Measurements from ENCODE around the gene CNPPD1.
A peak's percentile ranks its signal among the peaks of the same experiment; 100 is the strongest.
"Not testable (repeated sequence)": the region's sequence is repeated elsewhere in the genome, so short reads cannot be mapped to it uniquely, and the experiment has no call there.

The CNPPD1 gene

DNA sequence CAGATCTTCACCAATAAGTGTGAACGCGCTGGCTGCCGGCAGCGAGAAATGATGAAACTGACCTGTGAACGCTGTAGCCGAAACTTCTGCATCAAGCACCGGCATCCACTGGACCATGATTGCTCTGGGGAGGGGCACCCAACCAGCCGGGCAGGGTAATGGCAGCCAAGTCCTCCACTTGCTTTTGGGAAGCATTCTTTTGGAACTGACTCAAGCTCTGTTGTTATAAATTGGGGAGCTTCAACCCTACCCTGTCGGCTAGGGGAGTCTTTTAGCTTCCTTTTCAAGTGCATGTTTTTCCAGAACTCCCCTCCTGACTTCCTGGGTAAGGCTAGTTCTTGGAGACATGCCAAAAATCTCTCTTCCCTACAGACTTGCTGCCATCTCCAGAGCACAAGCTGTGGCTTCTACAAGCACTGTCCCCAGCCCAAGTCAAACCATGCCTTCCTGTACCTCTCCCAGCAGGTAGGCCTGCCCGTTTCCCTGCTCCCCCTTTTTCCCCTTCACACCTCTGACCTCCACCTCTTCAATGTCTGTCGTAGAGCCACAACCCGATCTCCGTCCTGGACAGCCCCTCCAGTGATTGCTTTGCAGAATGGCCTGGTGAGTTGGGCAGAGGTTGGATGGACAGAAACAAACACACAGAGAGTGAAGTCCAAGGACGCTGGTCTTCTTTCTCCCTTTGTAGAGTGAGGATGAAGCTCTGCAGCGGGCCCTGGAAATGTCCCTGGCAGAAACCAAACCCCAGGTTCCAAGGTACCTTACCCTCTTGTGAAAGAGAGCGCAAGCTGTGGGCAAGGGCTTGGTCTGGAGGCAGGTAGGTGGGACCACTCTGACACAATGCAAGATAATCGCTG is 31.4 kb upstream of the CNPPD1 start:
- DNase-seq (ENCODE audit: low read depth, low spot score) = peak; percentile 46

DNA sequence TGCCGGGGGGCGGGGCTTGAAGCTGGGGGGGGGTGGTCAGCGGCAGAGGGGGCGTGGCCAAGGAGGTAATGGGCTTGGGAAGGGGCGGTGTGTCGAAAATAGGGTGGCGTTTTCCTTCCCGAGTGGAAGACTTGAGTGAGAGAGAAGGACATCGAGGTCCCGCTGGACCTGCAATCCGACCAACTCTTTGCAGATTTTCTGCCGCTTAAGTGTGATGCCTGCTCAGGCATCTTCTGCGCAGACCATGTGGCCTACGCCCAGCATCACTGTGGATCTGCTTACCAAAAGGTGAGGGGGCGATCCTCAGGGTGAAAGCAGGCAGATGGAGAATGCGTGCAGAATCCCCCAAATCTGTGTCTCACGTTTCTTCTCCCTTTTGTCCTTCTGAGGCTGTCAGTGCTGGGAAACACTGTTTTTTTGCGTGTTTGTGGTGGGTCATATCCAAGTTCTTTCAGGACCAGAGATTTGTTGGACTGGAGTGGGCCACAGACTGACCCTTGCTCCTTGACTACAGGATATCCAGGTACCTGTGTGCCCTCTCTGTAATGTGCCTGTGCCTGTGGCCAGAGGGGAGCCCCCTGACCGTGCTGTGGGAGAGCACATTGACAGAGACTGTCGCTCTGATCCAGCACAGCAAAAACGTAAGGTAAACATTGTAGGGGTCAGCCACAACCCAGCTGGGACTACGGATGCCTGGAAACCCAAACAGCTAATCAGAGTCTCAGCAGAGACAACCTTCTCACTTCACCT is 30.6 kb upstream of the CNPPD1 start:
- DNase-seq (ENCODE audit: low read depth, low spot score) = no peak

DNA sequence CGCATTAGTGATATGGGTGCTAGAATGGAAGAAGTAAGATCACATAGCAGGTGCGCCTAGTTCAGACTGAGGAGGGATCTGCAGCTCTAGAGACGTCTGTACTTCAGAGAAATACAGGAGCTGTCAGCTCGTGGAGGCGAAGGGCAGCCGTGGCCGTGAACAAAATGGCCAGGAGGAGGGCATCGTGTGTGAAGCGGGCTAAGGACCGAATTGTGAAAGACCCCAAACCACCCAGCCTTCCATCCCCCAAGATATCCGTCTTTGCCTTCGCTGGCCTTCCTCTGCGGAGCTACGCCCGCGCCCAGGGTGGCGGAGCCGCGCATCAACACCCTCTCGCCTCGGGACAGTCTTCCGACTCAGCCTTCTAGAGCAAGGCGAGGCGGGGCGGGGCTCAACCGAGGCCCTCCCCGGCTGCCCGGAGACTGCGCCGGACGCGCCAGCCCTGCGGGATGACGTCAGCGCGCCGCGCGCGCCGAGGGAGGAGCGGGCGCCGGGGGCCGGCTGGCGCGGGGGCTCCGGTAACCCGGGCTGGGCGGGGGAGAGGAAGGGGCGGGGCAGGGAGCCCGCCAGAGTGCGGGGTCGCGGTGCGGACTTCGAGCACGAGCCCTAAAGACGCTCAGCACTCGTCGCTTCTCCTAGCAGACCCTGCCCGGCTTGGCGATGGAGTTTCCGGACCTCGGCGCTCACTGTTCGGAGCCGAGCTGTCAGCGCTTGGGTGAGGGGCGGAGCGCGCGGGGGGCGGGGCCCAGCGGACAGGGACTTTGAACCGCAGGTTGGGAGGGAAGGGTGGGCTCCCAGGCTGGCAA is 29.8 kb upstream of the CNPPD1 start, which contains the start of gene ZFAND2B:
Gene ZFAND2B, plus strand, starts transcription at position 455 of the 806 bp plus-strand sequence. Its CDS starts 206 bp downstream, at position 661.
- peak; percentile 99 for DNase-seq (ENCODE audit: low read depth, low spot score)

DNA sequence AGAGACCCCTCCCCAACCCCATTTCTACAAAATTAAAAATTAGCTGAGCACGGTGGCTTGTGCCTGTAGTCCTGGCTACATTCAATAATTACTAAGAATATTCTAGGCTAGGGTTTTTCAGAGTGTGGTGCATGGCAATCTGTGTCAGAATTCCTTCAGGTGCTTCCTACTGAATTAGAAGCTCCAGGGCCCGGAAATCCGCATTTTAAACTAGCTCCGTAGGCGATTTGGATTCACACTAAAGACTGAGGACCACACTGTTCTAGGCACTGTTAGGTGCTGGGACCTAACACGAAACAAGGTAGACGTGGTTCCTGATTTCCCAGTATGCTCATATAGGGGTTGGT is 29.2 kb upstream of the CNPPD1 start:
- DNase-seq (ENCODE audit: low read depth, low spot score) = no peak

DNA sequence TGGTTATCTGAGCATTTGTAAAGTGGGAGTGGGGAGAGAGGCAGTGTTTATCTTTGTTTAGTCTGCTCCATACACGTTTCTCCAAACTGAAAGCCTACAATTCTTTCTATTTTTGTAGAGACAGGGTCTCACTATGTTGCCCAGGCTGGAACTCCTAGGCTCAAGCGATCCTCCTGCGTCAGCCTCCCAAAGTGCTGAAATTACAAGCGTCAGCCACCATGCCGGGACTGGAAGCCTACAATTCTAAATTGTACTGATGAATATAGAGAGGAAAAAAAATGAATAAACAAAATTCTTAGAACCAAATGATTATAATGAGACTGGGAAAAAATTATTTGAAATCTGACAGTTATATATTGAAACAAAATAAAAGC is 28.4 kb upstream of the CNPPD1 start:
- DNase-seq (ENCODE audit: low read depth, low spot score) = no peak

DNA sequence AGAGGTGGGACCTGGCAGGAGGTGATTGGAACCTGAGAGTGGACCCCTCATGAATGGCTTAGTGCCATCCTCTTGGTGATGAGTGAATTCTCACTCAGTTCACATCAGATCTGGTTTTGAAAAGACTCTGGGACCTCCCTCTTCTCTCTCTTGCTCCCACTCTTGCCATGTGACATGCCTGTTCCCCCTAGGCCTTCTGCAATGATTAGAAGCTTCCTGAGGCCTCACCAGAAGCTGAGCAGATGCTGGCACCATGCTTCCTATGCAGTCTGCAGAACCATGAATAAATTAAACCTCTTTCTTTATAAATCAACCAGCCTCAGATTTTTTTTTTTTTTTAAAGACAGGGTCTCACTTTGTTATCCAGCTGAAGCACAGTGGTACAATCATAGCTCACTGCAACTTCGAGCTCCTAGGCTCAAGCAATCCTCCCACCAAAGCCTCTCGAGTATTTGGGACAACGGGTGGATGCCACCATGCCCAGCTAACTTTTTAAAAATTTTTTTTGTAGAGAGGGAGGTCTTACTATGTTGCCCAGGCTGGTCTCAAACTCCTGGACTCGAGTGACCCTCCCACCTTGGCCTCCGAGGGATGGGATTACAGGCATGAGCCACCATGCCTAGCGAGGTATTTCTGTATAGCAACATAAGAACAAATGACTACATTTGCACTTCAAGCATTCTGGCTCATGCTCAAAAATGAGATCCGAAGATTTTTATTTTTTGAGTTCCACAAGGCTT is 27.9 kb upstream of the CNPPD1 start:
- no peak for DNase-seq (ENCODE audit: low read depth, low spot score)

DNA sequence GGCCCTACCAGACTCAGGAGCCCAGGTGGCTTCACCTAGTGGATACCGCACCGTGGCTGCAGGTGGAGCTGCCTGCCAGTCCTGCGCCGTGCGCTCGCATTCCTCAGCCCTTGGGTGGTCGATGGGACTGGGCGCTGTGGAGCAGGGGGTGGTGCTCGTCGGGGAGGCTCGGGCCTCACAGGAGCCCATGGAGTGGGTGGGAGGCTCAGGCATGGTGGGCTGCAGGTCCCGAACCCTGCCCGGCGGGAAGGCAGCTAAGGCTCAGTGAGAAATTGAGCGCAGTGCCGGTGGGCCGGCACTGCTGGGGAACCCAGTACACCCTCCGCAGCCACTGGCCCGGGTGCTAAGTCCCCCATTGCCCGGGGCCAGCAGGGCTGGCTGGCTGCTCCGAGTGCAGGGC is 24.6 kb upstream of the CNPPD1 start:
- DNase-seq (ENCODE audit: low read depth, low spot score) = not testable (repeated sequence)

DNA sequence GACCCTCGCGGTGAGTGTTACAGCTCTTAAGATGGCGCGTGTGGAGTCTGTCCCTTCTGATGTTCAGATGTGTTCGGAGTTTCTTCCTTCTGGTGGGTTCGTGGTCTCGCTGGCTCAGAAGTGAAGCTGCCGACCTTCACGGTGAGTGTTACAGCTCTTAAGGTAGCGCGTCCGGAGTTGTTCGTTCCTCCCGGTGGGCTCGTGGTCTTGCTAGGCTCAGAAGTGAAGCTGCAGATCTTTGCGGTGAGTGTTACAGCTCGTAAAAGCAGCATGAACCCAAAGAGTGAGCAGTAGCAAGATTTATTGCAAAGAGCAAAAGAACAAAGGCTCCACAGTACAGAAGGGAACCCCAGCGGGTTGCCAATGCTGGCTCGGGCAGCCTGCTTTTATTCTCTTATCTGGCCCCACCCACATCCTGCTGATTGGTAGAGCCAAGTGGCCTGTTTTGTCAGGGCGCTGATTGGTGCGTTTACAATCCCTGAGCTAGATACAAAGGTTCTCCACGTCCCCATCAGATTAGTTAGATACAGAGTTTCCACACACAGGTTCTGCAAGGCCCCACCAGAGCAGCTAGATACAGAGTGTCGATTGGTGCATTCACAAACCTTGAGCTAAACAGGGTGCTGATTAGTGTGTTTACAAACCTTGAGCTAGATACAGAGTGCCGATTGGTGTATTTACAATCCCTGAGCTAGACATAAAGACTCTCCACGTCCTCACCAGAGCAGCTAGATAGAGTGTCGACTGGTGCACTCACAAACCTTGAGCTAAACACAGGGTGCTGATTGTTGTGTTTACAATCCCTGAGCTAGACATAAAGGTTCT is 24.0 kb upstream of the CNPPD1 start:
- not testable (repeated sequence) for DNase-seq (ENCODE audit: low read depth, low spot score)

DNA sequence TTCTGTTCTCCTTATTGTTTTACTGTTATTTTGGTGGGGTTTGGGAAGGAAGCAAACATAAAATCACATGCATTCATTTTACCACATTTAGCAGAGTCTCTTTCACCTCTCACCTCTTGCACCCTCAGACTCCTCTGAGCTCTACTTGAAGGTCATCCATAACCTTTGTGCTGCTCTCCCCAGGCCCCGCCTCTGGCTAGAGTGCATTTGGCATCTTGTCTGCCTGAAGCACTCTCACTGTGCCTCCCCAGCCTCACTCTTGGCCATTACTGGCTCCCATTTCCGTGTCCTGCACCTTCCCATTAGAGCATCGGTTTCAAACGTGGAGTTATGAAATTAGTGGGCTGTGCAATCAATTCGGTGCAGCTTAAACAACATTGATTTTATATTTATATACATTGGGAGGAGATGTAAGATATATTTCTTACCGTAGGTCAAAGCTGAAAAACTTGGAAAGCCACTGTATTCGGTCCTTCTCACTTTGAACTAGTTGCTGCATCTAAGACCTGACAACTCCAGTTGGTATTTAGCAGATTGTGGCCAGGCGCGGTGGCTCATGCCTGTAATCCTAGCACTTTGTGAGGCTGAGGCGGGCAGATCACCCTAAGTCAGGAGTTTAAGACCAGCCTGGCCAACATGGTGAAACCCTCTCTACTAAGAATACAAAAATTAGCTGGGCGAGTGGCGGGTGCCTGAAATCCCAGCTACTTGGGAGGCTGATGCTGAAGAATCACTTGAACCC is 22.9 kb upstream of the CNPPD1 start:
- no peak for DNase-seq (ENCODE audit: low read depth, low spot score)

DNA sequence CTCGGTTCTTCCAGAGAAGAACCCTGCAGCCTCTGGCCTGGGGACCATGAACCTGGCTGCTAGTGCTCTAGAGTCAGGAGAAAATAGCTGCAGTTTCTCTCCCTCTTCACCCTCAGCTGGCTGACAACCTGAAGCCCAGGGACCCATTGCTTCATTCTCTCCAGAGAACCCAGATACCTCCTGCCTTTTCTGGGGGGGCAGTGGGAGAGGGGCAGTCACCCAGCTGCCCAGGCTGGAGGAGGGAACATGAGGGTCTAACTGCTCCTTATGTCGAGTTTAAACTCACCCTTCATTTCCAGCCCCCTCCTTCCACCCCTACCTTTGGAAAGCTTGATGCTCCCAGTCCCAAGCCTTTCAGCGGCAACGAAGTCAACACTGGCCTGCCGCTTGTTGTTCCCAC is 22.2 kb upstream of the CNPPD1 start:
- DNase-seq (ENCODE audit: low read depth, low spot score) = no peak

DNA sequence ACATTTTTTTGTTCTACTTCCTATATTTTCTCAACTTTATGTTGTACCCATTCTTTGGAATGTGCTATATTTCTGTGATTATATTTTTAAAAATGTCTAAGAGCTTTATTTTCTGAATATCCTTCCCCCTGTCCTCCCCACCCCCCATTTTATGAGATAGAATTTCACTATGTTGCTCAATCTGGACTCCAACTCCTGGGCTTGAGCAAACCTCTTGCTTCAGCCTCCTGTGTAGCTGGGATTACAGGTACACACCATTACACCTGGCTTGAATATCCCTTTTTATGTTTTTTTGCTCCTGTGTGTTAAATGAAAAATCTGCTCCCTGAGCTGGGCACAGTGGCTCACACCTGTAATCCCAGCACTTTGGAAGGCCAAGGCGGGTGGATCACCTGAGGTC is 20.7 kb upstream of the CNPPD1 start:
- DNase-seq (ENCODE audit: low read depth, low spot score) = no peak

DNA sequence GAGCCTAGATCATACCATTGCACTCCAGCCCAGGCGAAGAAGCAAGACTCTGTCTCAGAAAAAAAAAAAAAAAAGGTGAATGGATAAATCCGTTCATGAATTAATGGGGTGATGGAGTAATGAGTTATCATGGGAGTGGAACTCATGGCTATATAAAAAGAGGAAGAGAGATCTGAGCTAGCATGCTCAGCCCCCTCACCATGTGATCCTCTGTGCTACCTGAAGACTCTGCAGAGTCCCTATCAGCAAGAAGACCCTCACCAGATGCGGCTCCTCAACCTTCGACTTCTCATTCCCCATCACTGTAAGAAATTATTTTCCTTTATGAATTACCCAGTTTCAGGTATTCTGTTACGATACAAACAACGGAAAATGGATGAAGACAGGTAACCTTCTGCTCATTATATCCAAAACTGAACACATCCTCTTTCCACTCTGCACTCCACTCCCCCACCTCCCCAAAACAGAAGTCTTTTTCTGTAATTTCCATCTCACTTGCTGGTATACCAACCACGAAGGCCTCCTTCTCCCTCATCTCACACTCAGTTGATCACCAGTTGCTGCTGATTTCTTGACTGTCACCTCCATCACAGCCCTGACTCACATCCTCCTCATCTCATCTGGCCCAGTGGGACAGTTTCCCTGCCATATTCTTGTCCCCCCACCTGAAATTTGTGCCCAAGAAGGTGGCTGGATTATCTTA is 10.2 kb upstream of the CNPPD1 start:
- DNase-seq (ENCODE audit: low read depth, low spot score) = no peak

DNA sequence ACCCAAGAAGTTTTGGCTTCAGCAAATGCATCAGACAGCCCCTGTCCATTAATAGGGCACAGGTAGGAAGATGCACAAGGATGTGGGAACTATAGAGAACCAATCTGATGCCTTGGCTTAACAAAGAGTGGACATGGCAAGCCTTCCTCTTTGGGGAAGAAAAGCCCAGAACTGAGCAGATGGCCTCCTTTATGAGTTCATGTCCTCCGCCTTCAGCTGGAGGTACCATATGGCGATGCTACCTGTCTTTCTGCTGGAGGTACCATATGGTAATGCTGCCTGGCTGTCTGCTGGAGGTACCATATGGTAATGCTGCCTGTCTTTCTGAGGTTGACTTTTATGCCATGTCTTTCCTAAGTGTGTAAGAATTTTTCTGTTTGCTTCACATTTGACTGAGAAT is 7.4 kb upstream of the CNPPD1 start:
- DNase-seq (ENCODE audit: low read depth, low spot score) = no peak

DNA sequence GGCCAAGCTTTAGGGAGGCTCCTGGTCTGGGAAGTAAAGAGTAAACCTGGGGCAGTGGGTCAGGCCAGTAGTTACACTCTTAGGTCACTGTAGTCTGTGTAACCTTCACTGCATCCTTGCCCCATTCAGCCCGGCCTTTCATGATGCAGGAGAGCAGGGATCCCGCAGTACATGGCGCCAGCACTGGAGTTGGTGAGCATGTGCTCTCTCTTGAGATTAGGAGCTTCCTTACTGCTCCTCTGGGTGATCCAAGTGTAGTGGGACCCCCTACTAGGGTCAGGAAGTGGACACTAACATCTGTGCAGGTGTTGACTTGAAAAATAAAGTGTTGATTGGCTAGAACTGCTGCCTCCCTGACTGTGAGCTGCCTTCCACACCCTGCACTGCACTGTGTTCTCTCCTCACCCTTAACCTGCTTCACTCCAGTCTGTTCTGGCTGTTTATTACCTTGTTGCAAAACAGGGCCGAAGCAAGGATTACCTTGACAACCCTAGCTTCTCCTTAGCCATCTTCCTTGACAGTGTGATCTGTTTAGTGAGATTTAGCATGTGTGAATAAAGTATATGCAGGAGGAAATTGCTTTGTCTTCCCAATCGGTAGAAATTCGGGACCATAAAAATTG is 6.5 kb upstream of the CNPPD1 start:
- DNase-seq (ENCODE audit: low read depth, low spot score) = no peak

DNA sequence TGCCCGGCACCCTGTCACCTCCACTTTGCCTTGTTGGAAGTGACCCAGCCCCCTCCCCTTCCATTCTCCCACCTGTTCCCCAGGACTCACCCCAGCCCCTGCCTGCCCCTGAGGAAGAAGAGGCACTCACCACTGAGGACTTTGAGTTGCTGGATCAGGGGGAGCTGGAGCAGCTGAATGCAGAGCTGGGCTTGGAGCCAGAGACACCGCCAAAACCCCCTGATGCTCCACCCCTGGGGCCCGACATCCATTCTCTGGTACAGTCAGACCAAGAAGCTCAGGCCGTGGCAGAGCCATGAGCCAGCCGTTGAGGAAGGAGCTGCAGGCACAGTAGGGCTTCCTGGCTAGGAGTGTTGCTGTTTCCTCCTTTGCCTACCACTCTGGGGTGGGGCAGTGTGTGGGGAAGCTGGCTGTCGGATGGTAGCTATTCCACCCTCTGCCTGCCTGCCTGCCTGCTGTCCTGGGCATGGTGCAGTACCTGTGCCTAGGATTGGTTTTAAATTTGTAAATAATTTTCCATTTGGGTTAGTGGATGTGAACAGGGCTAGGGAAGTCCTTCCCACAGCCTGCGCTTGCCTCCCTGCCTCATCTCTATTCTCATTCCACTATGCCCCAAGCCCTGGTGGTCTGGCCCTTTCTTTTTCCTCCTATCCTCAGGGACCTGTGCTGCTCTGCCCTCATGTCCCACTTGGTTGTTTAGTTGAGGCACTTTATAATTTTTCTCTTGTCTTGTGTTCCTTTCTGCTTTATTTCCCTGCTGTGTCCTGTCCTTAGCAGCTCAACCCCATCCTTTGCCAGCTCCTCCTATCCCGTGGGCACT is 5.8 kb upstream of the CNPPD1 start:
- no peak for DNase-seq (ENCODE audit: low read depth, low spot score)

DNA sequence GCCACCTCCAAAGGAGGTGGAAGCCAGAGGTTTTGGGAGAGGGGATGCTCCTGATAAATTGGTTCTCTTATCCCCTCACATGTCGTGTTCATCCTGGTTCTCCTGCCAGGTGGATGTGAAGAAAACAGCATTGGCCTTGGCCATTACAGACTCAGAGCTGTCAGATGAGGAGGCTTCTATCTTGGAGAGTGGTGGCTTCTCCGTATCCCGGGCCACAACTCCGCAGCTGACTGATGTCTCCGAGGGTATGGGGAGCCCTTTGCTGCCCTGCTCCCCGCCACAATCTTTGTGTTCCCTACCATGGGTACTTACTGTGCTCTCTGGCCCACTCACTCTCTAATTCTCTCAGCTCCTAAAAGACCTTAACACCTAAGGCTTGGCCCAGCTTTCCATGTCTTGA is 4.8 kb upstream of the CNPPD1 start:
- DNase-seq (ENCODE audit: low read depth, low spot score) = no peak

DNA sequence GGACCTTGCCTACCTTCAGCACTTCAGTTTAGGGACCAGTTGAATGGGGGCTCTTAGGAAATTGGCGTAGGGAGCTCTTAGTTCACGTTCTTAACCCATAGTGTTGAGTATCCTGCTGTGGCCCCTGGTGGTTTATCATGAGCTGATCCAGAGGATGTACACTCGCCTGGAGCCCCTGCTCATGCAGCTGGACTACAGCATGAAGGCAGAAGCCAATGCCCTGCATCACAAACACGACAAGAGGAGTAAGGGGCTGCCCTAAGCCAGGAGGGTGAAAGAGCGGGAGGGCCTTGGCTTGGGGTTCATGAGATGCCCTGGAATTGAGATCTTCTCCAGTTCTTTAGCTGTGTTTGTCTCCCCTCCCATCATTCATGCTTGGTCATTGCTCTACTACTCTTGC is 4.2 kb upstream of the CNPPD1 start:
- no peak for DNase-seq (ENCODE audit: low read depth, low spot score)
